ENCODE results near the gene CCZ1.
"Not testable (repeated sequence)": the region's sequence is repeated elsewhere in the genome, so short reads cannot be mapped to it uniquely, and the experiment has no call there.

CCZ1 gene

GRCh38 chr7:5924180-5924579, 25.6 kb downstream of the CCZ1 start:
- DNase-seq, result not testable (repeated sequence)

DNA sequence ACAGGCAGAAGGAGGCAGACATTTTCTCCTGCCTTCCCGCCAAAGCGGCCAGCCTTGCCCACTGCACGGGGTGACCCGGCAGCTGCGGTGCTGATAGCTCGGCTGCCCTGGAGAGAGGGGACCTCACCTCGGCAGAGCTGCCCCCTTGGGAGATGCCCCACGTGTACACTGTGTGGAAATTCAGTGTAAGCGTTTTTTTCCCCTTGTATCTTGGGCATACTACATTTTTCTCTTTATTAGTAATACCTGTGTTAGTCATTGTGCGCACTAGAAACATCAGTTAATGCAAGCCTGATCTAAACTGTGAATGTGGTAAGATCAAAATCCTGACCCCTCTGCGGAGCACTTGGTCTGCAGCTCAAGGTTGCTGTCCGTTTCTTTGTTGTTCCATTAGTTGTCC, 26.1 kb downstream of the CCZ1 start:
- DNase-seq, result not testable (repeated sequence)

GRCh38 chr7:5926263-5926870, 27.8 kb downstream of the CCZ1 start:
- DNase-seq, result not testable (repeated sequence)

GRCh38 chr7:5930290-5930689, 31.8 kb downstream of the CCZ1 start:
- not testable (repeated sequence) for DNase-seq

DNA sequence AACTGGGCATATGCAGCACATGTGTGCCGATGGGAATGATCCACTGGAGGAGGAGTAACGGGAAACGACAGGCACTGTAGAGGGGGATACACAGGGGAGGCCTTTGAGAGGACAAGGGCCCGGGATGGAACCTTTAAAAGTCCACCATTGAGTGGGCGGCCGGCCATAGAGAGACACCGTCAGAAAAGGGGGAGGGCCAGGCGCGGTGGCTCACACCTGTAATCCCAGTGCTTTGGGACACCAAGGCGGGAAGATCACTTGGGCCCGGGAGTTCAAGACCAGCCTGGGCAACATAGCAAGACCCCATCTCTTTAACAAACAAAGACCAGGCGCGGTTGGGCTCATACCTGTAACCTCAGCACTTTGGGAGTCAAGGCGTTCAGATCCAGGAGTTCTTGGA, 32.7 kb downstream of the CCZ1 start:
- DNase-seq, result not testable (repeated sequence)

GRCh38 chr7:5931905-5932644, 33.5 kb downstream of the CCZ1 start:
- not testable (repeated sequence) for DNase-seq

DNA sequence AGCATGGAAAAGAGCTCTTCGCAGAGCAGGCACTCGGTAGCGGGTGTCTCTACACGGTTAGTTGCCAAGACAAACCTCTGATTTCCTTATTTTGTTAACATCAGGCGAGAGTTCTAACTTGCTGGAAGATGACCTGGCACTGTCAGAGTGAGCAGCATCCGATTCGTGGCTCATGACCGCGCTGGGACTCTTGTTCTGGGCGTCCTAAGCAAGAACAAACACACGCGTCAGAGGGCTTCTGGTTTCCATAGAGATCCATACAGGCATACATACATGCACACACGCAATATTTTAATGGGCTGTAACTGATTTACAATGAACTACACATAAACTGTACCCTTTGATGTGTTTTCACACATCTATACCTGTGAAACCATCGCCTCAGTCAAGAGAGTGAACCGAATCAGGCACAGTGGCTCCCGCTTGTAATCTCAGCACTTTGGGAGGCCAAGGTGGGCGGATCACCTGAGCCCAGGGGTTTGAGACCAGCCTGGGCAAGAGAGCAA, 36.5 kb downstream of the CCZ1 start:
- not testable (repeated sequence) for DNase-seq

DNA sequence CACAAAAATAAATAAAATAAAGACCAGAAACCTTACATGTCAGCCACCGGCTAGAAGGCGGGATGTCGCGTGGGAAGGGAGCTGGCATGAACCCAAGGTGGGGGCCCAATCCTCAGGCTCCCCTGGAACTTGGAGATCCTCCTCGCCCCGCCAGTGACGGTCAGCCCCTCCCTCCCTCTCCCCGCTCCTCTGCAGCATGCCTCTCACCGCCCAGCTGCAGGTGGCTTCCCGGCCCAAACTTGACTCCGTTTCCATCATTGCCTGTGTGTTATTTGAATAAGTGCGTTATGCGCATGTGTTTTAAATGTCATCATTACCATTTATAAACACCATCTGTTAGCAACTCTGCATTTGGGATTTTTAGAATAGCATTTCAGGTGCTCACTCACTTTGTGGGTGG, 64.7 kb downstream of the CCZ1 start:
- DNase-seq, result not testable (repeated sequence)

- DNase-seq, result not testable (repeated sequence)
These were observed 65.3 kb downstream of the CCZ1 start for GRCh38 chr7:5963810-5964209.

DNA sequence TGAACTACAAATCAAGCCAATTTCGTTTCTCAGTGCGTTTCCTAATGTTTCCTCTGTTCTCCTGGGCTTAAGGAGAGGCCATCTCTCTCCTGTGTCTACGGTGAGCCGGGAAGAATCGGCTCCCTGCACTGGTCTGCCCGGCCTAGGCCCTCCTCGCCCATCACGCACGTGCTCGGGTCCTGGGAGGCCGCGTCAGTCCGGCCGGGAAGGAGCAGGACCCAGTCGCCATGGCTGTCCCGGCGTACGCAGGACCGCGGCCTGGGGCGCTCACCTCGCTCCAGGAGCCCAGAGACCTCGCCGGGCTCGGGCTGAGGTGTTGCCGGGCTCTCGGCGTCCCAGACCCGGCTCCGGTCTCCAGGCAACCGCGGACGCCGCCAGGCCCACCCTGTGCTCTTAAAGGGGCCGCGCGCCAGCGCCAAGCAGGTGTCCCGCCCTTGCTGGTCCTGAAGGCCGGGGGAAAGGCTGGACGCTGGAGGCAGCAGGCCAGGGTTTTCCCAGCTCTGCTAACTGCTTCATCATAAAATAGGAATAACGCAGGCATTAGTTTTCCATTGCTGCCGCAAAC, 71.9 kb downstream of the CCZ1 start, which contains the start of gene RSPH10B:
TSS of gene RSPH10B (minus strand) at position 343 of the 565 bp plus-strand sequence. CDS start 3,573 bp downstream, outside the sequence.
- not testable (repeated sequence) for DNase-seq

GRCh38 chr7:5973580-5973979, 75.0 kb downstream of the CCZ1 start:
- DNase-seq, result not testable (repeated sequence)
